ENCODE measurements around the gene PRKCSH.

DNA sequence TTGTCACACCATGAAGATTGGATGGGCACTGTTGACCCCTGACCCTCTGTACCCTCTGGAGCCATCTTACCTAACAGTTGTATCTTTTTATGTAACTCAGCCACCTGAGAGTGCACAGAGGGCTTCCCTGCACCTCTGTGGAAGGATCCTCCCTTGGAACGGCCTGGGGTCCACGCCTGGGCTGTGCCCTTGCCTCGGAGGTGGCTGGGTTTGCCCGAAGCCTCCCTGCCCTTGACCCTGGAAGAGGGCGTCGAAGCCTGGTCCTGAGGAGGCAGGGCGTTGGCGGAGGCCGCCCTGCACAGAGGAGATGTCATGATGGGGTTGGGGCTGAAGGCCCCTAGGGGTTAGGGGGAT, 755 bp upstream of the PRKCSH start:
- TF ChIP-seq CTCF (IDR thresholded peaks at IDR 0.05): no peak
- no peak for TF ChIP-seq POLR2A (IDR thresholded peaks at IDR 0.05)

Measured in vagina (tissue), 2 donors.